ENCODE measurements around the gene KCMF1.
A peak's percentile ranks its signal among the peaks of the same experiment; 100 is the strongest.

KCMF1 gene

DNA sequence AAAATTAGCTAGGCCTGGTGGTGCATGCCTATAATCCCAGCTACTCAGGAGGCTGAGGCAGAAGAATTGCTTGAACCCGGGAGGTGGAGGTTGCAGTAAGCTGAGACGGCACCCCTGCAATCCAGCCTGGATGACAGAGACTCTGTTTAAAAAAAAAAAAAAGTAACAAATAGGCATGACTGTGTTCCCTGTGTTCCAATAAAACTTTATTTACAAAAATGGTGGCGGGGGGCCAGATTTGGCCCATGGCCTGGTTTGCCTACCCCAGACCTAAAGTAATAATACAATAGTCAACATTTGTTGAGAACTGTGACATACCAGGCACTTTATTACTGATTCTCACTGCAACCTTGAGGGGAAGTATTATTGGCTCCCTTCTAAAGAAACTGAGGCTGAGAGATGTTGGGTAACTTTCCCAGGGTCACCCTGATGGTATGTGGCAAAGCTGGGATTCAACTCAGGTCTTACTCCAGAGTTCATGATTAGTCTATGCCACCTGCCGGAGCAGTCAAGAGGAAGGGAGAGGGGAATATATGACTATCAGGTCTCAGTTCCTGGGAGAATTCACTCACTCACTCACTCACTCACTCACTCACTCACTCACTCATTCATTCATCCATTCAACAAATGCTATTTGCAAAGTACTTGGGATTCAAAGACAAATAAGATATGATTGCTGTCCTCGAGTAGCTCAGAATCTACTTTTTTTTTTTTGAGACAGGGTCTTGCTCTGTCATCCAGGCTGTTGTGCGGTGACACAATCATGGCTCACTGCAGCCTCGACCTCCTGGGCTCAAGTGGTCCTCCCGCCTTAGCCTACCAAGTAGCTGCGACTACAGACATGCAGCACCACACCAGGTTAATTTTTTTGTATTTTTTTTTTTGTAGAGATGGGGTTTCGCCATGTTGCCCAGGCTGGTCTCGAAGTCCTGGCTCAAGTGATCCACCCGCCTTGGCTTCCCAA, 14.3 kb upstream of the KCMF1 start:
- TF ChIP-seq, protein P1, sequence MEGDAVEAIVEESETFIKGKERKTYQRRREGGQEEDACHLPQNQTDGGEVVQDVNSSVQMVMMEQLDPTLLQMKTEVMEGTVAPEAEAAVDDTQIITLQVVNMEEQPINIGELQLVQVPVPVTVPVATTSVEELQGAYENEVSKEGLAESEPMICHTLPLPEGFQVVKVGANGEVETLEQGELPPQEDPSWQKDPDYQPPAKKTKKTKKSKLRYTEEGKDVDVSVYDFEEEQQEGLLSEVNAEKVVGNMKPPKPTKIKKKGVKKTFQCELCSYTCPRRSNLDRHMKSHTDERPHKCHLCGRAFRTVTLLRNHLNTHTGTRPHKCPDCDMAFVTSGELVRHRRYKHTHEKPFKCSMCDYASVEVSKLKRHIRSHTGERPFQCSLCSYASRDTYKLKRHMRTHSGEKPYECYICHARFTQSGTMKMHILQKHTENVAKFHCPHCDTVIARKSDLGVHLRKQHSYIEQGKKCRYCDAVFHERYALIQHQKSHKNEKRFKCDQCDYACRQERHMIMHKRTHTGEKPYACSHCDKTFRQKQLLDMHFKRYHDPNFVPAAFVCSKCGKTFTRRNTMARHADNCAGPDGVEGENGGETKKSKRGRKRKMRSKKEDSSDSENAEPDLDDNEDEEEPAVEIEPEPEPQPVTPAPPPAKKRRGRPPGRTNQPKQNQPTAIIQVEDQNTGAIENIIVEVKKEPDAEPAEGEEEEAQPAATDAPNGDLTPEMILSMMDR (IDR thresholded peaks at IDR 0.05; ENCODE audit: low read depth, low read length), result no peak
- DNase-seq (ENCODE audit: low read depth, low spot score), result no peak
- in situ Hi-C loops (cut with HindIII; ENCODE audit: low sequenced_read_pairs), result no loop called here
- H3K4me3 ChIP-seq (ENCODE audit: low read depth, low read length), result no peak overlapping the region

DNA sequence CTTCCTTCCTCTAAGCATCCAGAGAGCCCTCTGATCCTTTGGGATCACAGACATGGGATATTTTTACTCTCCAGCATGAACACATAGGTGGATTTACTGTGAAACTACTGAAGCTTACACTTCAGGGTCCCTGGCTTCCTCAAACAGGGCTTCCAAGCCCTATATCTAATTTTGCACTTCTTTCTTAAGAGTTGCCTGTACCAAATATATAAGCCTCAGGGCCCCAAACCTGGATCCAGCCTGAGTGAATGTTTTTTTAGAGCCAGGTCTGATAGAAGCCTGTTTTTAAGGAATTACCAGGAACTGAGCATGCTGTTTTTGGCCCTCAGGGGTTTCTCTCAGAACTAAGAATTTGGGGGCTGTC, 13.2 kb upstream of the KCMF1 start:
- no peak for DNase-seq (ENCODE audit: low read depth, low spot score)
- in situ Hi-C loops (cut with HindIII; ENCODE audit: low sequenced_read_pairs), result no loop called here
- TF ChIP-seq, protein P1 (IDR thresholded peaks at IDR 0.05; ENCODE audit: low read depth, low read length), result no peak
- no peak overlapping the region for H3K4me3 ChIP-seq (ENCODE audit: low read depth, low read length)

DNA sequence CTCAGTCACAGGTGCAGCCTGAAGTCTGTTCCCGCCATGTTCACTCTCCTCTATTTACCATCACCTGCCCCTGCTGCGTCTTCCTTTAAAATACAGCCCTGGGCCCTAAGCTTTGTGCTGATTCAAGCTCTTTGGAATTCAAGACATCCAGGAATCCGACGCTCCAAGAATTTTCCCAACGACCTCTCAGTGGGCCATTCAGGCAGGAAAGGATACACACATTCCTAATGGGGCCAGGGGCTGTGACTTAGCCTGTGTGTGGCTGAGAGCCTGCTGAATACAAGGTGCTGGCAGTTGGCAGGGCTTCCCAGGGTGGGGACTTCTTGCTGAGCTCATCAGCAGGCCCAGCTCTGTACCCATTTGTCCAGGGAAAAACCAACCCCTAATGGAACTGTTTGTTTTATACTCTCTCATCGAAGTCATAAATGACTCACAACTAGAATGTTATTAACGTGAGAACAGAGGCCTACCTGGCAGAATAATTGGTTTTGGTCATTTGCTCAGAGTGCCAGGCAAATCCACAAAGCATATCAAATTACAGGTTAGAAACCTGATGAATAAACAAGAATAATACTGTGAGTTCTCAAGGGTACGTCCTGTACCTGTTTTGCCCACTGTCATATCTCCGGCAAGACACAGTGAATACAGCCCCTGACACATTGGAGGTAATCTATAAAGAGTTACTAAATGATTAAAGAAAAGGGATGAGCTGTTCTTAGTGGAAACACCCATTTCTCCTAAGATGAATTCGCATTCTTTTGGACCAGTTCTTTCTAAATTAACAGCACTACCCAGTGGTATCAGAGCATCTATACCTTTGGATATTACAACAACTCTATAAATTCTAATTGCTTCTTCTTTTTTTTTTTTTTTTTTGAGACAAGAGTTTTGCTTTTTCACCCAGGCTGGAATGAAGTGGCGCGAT, 12.6 kb upstream of the KCMF1 start:
- in situ Hi-C loops (cut with HindIII; ENCODE audit: low sequenced_read_pairs), result no loop called here
- DNase-seq (ENCODE audit: low read depth, low spot score), result peak; percentile 92
- TF ChIP-seq, protein P1 (IDR thresholded peaks at IDR 0.05; ENCODE audit: low read depth, low read length), result no peak
- no peak overlapping the region for H3K4me3 ChIP-seq (ENCODE audit: low read depth, low read length)

DNA sequence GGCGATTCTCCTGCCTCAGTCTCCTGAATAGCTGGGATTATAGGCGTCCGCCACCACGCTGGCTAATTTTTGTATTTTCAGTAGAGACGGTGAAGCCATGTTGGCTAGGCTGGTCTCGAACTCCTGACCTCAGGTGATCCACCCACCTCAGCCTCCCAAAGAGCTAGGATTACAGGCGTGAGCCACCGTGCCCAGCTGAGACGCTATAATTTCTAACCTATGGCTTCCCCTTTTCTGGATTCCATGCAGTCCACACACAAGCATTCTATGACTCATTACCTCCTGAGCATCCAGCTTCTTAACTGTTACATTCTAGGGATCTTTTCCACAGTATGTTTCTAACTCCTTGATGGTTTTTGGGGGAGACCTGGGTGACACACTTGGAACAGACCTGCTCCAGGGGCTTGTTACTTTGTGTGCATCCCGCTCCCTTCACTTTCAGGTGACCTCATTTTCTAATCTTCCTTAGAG, 11.8 kb upstream of the KCMF1 start:
- peak; percentile 81 for DNase-seq (ENCODE audit: low read depth, low spot score)
- no peak overlapping the region for H3K4me3 ChIP-seq (ENCODE audit: low read depth, low read length)
- TF ChIP-seq, protein P1 (IDR thresholded peaks at IDR 0.05; ENCODE audit: low read depth, low read length), result no peak
- in situ Hi-C loops (cut with HindIII; ENCODE audit: low sequenced_read_pairs), result no loop called here

DNA sequence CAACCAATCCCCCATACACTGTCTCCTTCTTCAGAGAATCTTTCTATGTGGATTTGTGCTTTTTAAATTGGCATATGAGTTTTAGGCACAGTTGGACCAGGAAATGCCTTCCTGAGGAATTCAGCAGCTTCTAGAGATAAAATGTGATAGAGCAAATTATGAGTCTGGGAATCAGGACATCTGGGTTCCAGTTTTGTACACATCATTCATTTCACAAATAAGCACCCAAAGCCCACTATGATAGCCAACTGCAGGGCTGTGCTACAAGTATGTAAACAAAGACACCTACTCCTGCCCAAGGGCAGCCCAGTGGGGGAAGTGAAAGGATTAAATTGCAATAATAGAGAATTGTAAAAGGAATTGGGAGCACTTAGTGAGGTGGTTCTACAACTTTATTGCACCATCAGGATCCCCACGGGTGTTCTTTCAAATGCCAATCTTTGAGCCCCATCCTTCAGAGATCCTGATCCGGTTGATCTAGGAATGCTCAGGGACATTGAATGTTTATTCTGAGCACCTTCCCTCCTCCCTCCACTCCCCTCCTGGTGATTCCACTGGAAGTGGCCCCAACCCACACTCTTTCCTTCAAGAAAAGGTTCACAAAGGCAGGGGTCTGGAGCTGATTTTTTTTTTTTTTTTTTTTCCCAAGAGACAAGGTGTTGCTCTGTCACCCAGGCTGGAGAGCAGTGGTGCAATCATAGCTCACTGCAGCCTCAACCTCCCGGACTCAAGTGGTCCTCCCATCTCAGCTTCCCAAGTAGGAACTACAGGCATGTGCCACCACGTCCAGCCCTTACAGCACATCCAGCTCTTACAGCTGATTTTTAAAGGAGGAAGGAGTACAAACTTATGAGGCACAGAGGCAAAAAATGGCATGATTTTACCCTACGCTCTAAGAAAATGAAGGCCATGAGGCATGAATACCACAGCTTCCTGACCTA, 11.1 kb upstream of the KCMF1 start:
- in situ Hi-C loops (cut with HindIII; ENCODE audit: low sequenced_read_pairs), result no loop called here
- no peak overlapping the region for H3K4me3 ChIP-seq (ENCODE audit: low read depth, low read length)

More for the DNA sequence above, 11.1 kb upstream of the KCMF1 start:
- TF ChIP-seq, protein P1 (IDR thresholded peaks at IDR 0.05; ENCODE audit: low read depth, low read length), result no peak
- no peak for DNase-seq (ENCODE audit: low read depth, low spot score)
